ENCODE measurements around the gene SERPINA1.
"Not testable (repeated sequence)": the region's sequence is repeated elsewhere in the genome, so short reads cannot be mapped to it uniquely, and the experiment has no call there.

Gene SERPINA1

DNA sequence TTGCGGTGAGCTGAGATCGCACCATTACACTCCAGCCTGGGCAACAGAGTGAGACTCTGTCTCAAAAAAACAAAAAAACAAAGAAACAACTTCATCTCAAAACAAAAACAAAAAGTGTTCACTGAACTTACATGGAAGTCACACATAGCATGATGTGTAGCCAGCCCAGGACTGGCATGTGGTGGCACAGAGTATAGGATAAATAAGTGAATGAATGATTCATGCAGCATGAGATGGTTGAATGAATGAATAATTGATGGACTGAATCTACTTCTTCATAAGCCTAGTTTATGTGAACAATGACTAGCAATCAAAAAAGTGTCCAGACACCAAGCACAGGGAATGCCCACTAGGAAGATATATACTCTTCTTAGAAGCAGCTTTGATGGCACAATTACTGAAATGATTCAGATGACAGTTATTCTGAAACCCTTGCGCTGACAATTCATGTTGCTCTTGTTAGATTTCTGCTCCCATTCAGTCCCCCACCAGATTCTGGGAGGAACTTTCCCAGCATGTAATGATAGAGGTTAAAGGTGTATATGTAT is 33.7 kb downstream of the SERPINA1 start:
- Histone ChIP-seq H3K9ac (ENCODE audit: low read depth, low read length) (no peak overlapping the region), H3K4me2 (ENCODE audit: insufficient read depth, low read length) (no peak overlapping the region), H3K27ac (ENCODE audit: low read length) (no peak overlapping the region), H3K4me1 (ENCODE audit: insufficient read depth, low read length) (no peaks in the 10 kb centered on the region), H3K79me2 (ENCODE audit: insufficient read depth, low read length) (no peaks in the 10 kb centered on the region), H3K9me3 (ENCODE audit: insufficient read depth, low read length, severe bottlenecking) (no peaks in the 10 kb centered on the region), H3K27me3 (ENCODE audit: insufficient read depth, low read length, poor library complexity) (no peaks in the 10 kb centered on the region), H3K4me3 (ENCODE audit: low read depth in 1 of 2, low read length in 2 of 2) (no peak overlapping the region), H4K20me1 (ENCODE audit: insufficient read depth, low read length) (no peaks in the 10 kb centered on the region), H3K36me3 (ENCODE audit: insufficient read depth, low read length) (no peaks in the 10 kb centered on the region), H2AFZ (ENCODE audit: low read depth, low read length) (no peak overlapping the region)
- ATAC-seq (ENCODE audit: insufficient read depth, low read depth) = no peak
- DNase-seq = no peak
- no peak for TF ChIP-seq EZH2 (IDR thresholded peaks at IDR 0.05; ENCODE audit: borderline replicate concordance, low read depth, low read length, severe bottlenecking)
- TF ChIP-seq, protein P1, sequence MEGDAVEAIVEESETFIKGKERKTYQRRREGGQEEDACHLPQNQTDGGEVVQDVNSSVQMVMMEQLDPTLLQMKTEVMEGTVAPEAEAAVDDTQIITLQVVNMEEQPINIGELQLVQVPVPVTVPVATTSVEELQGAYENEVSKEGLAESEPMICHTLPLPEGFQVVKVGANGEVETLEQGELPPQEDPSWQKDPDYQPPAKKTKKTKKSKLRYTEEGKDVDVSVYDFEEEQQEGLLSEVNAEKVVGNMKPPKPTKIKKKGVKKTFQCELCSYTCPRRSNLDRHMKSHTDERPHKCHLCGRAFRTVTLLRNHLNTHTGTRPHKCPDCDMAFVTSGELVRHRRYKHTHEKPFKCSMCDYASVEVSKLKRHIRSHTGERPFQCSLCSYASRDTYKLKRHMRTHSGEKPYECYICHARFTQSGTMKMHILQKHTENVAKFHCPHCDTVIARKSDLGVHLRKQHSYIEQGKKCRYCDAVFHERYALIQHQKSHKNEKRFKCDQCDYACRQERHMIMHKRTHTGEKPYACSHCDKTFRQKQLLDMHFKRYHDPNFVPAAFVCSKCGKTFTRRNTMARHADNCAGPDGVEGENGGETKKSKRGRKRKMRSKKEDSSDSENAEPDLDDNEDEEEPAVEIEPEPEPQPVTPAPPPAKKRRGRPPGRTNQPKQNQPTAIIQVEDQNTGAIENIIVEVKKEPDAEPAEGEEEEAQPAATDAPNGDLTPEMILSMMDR (IDR thresholded peaks at IDR 0.05; ENCODE audit: borderline replicate concordance, extremely low read depth, low read length, poor library complexity, severe bottlenecking) = no peak

DNA sequence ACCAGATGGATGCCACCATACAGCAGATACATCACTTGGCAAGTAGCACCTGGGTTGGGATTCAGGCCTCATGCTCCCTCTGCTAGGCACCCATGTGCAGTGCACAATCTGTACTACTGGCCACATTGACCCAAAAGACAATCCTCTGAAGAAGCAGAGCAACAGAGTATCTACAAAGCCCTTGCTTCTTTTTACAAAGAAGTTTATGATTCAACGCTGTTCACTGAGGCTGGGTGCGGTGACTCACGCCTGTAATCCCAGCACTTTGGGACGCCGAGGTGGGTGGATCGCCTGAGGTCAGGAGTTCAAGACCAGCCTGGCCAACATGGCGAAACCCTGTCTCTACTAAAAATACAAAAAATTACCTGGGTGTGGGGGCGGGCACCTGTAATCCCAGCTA is 34.2 kb downstream of the SERPINA1 start:
- not testable (repeated sequence) for H3K9me3 ChIP-seq (ENCODE audit: insufficient read depth, low read length, severe bottlenecking); H3K27me3 ChIP-seq (ENCODE audit: insufficient read depth, low read length, poor library complexity); H2AFZ ChIP-seq (ENCODE audit: low read depth, low read length); H3K36me3 ChIP-seq (ENCODE audit: insufficient read depth, low read length); H3K27ac ChIP-seq (ENCODE audit: low read length); ATAC-seq (ENCODE audit: insufficient read depth, low read depth); H3K4me1 ChIP-seq (ENCODE audit: insufficient read depth, low read length); H3K4me3 ChIP-seq (ENCODE audit: low read depth in 1 of 2, low read length in 2 of 2); DNase-seq; H3K79me2 ChIP-seq (ENCODE audit: insufficient read depth, low read length); H4K20me1 ChIP-seq (ENCODE audit: insufficient read depth, low read length); H3K9ac ChIP-seq (ENCODE audit: low read depth, low read length); H3K4me2 ChIP-seq (ENCODE audit: insufficient read depth, low read length)

DNA sequence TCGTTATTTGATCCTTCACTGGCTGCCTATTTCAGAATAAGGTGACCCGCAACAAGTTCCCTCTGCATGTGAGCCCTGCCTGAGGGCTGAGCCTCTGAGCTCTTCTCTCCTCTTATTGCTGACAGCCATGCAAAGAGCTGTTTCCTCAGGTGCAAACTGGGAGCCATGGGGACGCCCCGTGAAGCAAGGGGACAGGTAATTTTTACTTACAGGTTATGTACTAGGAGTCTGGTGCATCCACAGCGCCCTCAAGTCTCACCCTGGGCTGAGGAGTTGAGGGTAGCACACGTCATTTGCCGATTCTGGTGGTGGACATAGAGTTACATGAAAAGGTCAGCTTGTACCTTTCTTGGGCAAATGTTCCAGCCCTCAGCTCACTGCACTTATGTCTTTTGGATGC is 39.1 kb downstream of the SERPINA1 start:
- Histone ChIP-seq H3K4me2 (ENCODE audit: insufficient read depth, low read length) (no peak overlapping the region), H3K36me3 (ENCODE audit: insufficient read depth, low read length) (no peaks in the 10 kb centered on the region), H3K27ac (ENCODE audit: low read length) (no peak overlapping the region), H3K4me3 (ENCODE audit: low read depth in 1 of 2, low read length in 2 of 2) (no peak overlapping the region), H3K79me2 (ENCODE audit: insufficient read depth, low read length) (no peaks in the 10 kb centered on the region), H2AFZ (ENCODE audit: low read depth, low read length) (no peak overlapping the region), H3K9ac (ENCODE audit: low read depth, low read length) (no peak overlapping the region), H3K9me3 (ENCODE audit: insufficient read depth, low read length, severe bottlenecking) (no peaks in the 10 kb centered on the region), H3K4me1 (ENCODE audit: insufficient read depth, low read length) (no peaks in the 10 kb centered on the region), H4K20me1 (ENCODE audit: insufficient read depth, low read length) (no peaks in the 10 kb centered on the region), H3K27me3 (ENCODE audit: insufficient read depth, low read length, poor library complexity) (no peaks in the 10 kb centered on the region)
- no peak for DNase-seq
- no peak for TF ChIP-seq EZH2 (IDR thresholded peaks at IDR 0.05; ENCODE audit: borderline replicate concordance, low read depth, low read length, severe bottlenecking)
- TF ChIP-seq, protein P1 (IDR thresholded peaks at IDR 0.05; ENCODE audit: borderline replicate concordance, extremely low read depth, low read length, poor library complexity, severe bottlenecking) = no peak
- ATAC-seq (ENCODE audit: insufficient read depth, low read depth) = no peak

DNA sequence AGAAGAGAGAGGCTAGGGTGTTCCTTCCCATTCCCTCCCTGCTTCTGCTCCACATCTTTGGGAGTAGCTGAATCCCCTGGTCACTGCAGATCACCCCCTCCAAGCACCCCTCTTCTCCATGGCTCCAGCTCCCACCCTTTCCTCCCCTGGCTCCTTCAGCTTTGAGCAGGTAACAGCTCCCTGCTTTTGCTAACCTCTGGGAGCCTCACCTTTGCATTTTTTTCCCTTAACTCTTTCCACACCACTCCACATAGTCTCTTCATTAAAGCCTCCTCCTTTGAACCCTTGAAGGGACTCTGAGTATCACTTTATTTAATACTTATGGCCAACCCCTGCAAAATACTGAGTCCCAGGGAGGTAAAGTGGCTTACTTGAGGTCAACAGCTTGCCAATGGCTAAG is 39.6 kb downstream of the SERPINA1 start:
- DNase-seq = no peak
- Histone ChIP-seq H2AFZ (ENCODE audit: low read depth, low read length) (no peak overlapping the region), H3K4me2 (ENCODE audit: insufficient read depth, low read length) (no peak overlapping the region), H3K79me2 (ENCODE audit: insufficient read depth, low read length) (no peaks in the 10 kb centered on the region), H3K27ac (ENCODE audit: low read length) (no peak overlapping the region), H3K4me3 (ENCODE audit: low read depth in 1 of 2, low read length in 2 of 2) (no peak overlapping the region), H3K9me3 (ENCODE audit: insufficient read depth, low read length, severe bottlenecking) (no peaks in the 10 kb centered on the region), H4K20me1 (ENCODE audit: insufficient read depth, low read length) (no peaks in the 10 kb centered on the region), H3K27me3 (ENCODE audit: insufficient read depth, low read length, poor library complexity) (no peaks in the 10 kb centered on the region), H3K9ac (ENCODE audit: low read depth, low read length) (no peak overlapping the region), H3K36me3 (ENCODE audit: insufficient read depth, low read length) (no peaks in the 10 kb centered on the region), H3K4me1 (ENCODE audit: insufficient read depth, low read length) (no peaks in the 10 kb centered on the region)
- no peak for ATAC-seq (ENCODE audit: insufficient read depth, low read depth)
- TF ChIP-seq, protein P1 (IDR thresholded peaks at IDR 0.05; ENCODE audit: borderline replicate concordance, extremely low read depth, low read length, poor library complexity, severe bottlenecking) = no peak
- TF ChIP-seq EZH2 (IDR thresholded peaks at IDR 0.05; ENCODE audit: borderline replicate concordance, low read depth, low read length, severe bottlenecking) = no peak

Measured in DND-41 (cell line).